Gastroesophageal sphincter (tissue), 3 donors: ENCODE data around the gene ARID3A.

Experiments used
- EP300 ChIP-seq: sonication (generic); formaldehyde crosslinking; IDR thresholded peaks from one replicate; pipeline ENCODE4 v1.6.1; 2017; ENCODE audit warnings: antibody characterized with exemption, mild to moderate bottlenecking
- POLR2A ChIP-seq, 2 donors: fragments of 450-650 bp; IDR thresholded peaks; one replicate each; pipeline ENCODE4 v1.6.1; 2017; ENCODE audit warnings: antibody characterized with exemption in 2 of 2, mild to moderate bottlenecking in 2 of 2, moderate library complexity in 1 of 2
- POLR2AphosphoS5 ChIP-seq: sonication (generic); formaldehyde crosslinking; IDR thresholded peaks from one replicate; pipeline ENCODE4 v1.6.1; 2017; ENCODE audit warnings: antibody characterized with exemption
- TF ChIP-seq, protein P1 (sequence below), 4 experiments: fragments of 200-600 bp in 2 of 4; fragments of 450-650 bp in 2 of 4; sonication (generic) in 1 of 4; IDR thresholded peaks; one replicate each; pipeline ENCODE4 v1.5.1; 2017 to 2019; ENCODE audit warnings: antibody characterized with exemption in 4 of 4, mild to moderate bottlenecking in 2 of 4, moderate library complexity in 2 of 4

DNA sequence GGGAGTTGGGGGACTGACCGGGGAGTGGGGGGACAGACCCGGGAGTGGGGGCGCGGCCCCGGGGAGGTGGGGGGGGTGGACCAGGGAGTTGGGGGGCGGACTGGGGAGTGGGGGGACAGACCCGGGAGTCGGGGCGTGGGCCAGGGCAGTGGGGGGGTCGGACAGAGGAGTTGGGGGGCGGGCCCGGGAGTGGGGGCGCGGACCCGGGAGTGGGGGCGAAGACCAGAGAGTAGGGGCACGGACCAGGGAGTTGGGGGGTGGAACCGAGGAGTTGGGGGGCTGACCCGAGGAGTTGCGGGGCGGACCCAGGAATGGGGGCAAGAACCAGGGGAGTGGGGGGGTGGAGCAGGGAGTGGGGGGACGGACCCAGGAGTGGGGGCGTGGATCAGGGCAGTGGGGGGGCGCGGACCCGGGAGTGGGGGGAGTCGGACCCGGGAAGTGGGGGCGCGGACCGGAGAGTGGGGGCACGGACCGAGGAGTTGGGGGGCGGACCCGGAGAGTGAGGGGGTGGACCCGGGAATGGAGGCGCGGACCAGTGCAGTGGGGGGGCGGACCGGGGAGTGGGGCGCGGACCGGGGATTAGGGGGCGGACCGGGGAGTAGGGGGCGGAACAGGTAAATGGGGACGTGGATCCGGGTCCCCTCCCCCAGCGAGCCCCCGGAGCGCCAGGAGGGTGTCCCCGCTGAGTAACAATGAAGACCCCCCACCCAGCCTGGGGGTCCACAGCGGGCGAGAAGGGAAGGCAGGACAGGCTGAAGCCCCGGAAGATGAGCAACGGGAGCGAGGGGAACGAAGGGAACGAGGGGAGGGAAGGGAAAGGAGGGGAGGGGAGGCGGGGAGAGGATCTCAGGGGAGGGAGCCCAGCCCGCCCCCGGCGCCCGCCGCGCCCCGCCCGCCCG is 13.4 kb upstream of the ARID3A start:
- TF ChIP-seq, protein P1, sequence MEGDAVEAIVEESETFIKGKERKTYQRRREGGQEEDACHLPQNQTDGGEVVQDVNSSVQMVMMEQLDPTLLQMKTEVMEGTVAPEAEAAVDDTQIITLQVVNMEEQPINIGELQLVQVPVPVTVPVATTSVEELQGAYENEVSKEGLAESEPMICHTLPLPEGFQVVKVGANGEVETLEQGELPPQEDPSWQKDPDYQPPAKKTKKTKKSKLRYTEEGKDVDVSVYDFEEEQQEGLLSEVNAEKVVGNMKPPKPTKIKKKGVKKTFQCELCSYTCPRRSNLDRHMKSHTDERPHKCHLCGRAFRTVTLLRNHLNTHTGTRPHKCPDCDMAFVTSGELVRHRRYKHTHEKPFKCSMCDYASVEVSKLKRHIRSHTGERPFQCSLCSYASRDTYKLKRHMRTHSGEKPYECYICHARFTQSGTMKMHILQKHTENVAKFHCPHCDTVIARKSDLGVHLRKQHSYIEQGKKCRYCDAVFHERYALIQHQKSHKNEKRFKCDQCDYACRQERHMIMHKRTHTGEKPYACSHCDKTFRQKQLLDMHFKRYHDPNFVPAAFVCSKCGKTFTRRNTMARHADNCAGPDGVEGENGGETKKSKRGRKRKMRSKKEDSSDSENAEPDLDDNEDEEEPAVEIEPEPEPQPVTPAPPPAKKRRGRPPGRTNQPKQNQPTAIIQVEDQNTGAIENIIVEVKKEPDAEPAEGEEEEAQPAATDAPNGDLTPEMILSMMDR (IDR thresholded peaks at IDR 0.05), result no peak
- TF ChIP-seq EP300, result no peak
- no peak for TF ChIP-seq POLR2AphosphoS5
- no peak for TF ChIP-seq POLR2A (IDR thresholded peaks at IDR 0.05)
